Bladder microvascular endothelial cell (primary cell): ENCODE data around the gene FAM81A. TPM values are rescaled to one million over a fixed set of nuclear protein-coding genes. Genes with fewer than 3 reads are reported as not detected.

Experiments
- total RNA-seq: library from RNA; depleted of rRNA; stranded (reverse); fragments of >200 nt; gene quantifications from 2 replicates; pipeline ENCODE4 v1.2.3, GENCODE V29; 2014

Gene FAM81A
- total RNA-seq: under 0.01 and 0.06 TPM in 2 replicates

GRCh38 chr15:59437817-59438624, at the start of gene FAM81A:
Gene FAM81A, plus strand, starts transcription at chr15:59438186. Its CDS starts 20,441 bp downstream, at chr15:59458627.

Other genes starting within 250 kb of the FAM81A start
- not detected in 2 replicates for gene LDHAL6B, start 231.3 kb upstream of the FAM81A start, total RNA-seq
- gene MYO1E, start 65.3 kb upstream of the FAM81A start, total RNA-seq: 70.3 and 135 TPM in 2 replicates
- gene GCNT3, start 173.6 kb downstream of the FAM81A start, total RNA-seq: not detected in 2 replicates
- 26.5 and 32.2 TPM in 2 replicates for gene GTF2A2, start 219.3 kb downstream of the FAM81A start, total RNA-seq